ENCODE measurements around the gene IER3.
"Not testable (repeated sequence)": the region's sequence is repeated elsewhere in the genome, so short reads cannot be mapped to it uniquely, and the experiment has no call there.

The IER3 gene

GRCh38 chr6:30769088-30769852, 24.9 kb upstream of the IER3 start:
- DNase-seq (ENCODE audit: extremely low read depth in 1 of 2, low read depth in 1 of 2) = peak; percentile 47 to 51

GRCh38 chr6:30768634-30769087, 24.3 kb upstream of the IER3 start:
- DNase-seq (ENCODE audit: extremely low read depth in 1 of 2, low read depth in 1 of 2) = no peak

- DNase-seq (ENCODE audit: extremely low read depth in 1 of 2, low read depth in 1 of 2) = no peak
Measured at GRCh38 chr6:30767944-30768301, 23.6 kb upstream of the IER3 start.

- no peak for DNase-seq (ENCODE audit: extremely low read depth in 1 of 2, low read depth in 1 of 2)
Measured at GRCh38 chr6:30767158-30767943, 23.0 kb upstream of the IER3 start.

- DNase-seq (ENCODE audit: extremely low read depth in 1 of 2, low read depth in 1 of 2) = no peak
Measured at GRCh38 chr6:30766461-30767157, 22.3 kb upstream of the IER3 start.

- not testable (repeated sequence) for DNase-seq (ENCODE audit: extremely low read depth in 1 of 2, low read depth in 1 of 2)
Measured at GRCh38 chr6:30765495-30765894, 21.1 kb upstream of the IER3 start.

- not testable (repeated sequence) for DNase-seq (ENCODE audit: extremely low read depth in 1 of 2, low read depth in 1 of 2)
Measured at GRCh38 chr6:30764490-30765043, 20.2 kb upstream of the IER3 start.

- DNase-seq (ENCODE audit: extremely low read depth in 1 of 2, low read depth in 1 of 2) = no peak
Measured at GRCh38 chr6:30763618-30764489, 19.5 kb upstream of the IER3 start.

- no peak for DNase-seq (ENCODE audit: extremely low read depth in 1 of 2, low read depth in 1 of 2)
Measured at GRCh38 chr6:30763155-30763617, 18.8 kb upstream of the IER3 start.

- no peak for DNase-seq (ENCODE audit: extremely low read depth in 1 of 2, low read depth in 1 of 2)
Measured at GRCh38 chr6:30761791-30762429, 17.6 kb upstream of the IER3 start.

- no peak for DNase-seq (ENCODE audit: extremely low read depth in 1 of 2, low read depth in 1 of 2)
Measured at GRCh38 chr6:30760549-30760948, 16.2 kb upstream of the IER3 start.

GRCh38 chr6:30759575-30760239, 15.4 kb upstream of the IER3 start:
- DNase-seq (ENCODE audit: extremely low read depth in 1 of 2, low read depth in 1 of 2) = no peak

- DNase-seq (ENCODE audit: extremely low read depth in 1 of 2, low read depth in 1 of 2) = no peak
Measured at GRCh38 chr6:30757261-30757904, 13.0 kb upstream of the IER3 start.

GRCh38 chr6:30756405-30757003, 12.2 kb upstream of the IER3 start:
- not testable (repeated sequence) for DNase-seq (ENCODE audit: extremely low read depth in 1 of 2, low read depth in 1 of 2)

GRCh38 chr6:30754631-30755030, 10.3 kb upstream of the IER3 start:
- no peak for DNase-seq (ENCODE audit: extremely low read depth in 1 of 2, low read depth in 1 of 2)

- no peak for DNase-seq (ENCODE audit: extremely low read depth in 1 of 2, low read depth in 1 of 2)
Measured at GRCh38 chr6:30752157-30752927, 8.0 kb upstream of the IER3 start.

- DNase-seq (ENCODE audit: extremely low read depth in 1 of 2, low read depth in 1 of 2) = no peak
Measured at GRCh38 chr6:30750379-30750668, 6.0 kb upstream of the IER3 start.
